GM19099 (cell line): ENCODE results near the gene TAGAP.
A peak's percentile ranks its signal among the peaks of the same experiment; 100 is the strongest.

ENCODE experiments used
- POLR2A ChIP-seq: IDR thresholded peaks from 3 replicates; pipeline ENCODE4 v1.6.1; 2011; ENCODE audit warnings: low read depth; ENCODE audit not compliant: insufficient read length; ENCODE audit errors: extremely low read depth

The TAGAP gene

GRCh38 chr6:159013229-159013628, 31.6 kb downstream of the TAGAP start:
- no peak for TF ChIP-seq POLR2A

GRCh38 chr6:159012201-159012600, 32.6 kb downstream of the TAGAP start:
- TF ChIP-seq POLR2A = no peak

GRCh38 chr6:159008656-159009288, 36.0 kb downstream of the TAGAP start:
- no peak for TF ChIP-seq POLR2A

- no peak for TF ChIP-seq POLR2A
Observed at GRCh38 chr6:159007510-159007909, 37.3 kb downstream of the TAGAP start.

DNA sequence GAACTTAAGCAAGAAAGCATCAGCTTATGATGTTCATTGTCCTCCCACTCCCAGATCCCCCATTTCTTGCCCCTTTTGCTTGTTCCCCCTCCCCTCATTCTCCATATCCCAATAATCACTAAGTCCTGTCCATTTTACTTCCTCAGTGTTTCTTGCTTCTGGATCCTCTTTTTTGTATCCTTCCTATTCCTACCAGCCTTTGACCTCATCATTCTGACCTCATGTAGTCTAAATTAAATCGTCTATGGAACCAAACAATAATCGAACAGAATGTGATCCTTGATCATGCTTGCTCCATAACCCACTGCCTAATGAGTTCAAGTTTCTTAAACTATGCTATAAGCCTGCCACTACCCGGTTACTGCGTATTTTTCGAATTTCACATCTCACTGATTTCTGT, 39.4 kb downstream of the TAGAP start:
- no peak for TF ChIP-seq POLR2A

GRCh38 chr6:159004592-159004991, 40.2 kb downstream of the TAGAP start:
- TF ChIP-seq POLR2A = no peak

DNA sequence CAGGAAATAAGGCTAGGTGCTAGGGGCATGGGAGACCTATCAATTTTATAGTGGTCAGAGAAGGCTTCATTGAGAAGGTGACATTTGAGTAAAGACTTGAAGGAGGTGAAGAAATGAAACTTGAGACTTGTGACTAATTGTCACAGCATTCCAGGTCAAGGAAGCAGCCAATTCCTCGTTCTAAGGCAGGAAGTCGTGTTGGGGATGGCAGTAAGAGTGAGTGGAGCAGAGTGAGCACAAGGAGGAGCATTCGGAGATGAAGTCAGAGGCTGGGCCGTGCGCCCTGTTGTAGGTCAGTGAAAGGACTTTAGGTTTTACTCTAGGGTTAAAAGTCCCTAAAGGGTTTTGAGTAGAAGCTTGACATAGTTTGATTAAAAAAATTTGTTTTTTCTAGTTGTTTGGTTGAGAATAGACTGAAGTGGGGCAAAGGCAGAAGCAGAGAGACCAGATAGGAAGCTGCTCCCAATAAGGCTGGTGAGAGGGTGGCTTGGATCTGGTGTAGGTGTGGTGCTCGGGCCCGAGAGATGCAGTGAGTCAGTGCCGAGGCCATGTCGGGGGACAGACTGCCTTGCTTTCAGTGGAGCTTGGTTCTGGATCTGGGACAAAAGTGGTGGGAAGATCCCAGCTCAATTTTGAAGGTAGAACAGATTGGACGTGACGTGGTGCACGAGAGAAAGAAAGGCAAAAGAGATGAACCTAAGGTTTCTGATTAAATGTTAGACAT, 42.2 kb downstream of the TAGAP start:
- TF ChIP-seq POLR2A = no peak

DNA sequence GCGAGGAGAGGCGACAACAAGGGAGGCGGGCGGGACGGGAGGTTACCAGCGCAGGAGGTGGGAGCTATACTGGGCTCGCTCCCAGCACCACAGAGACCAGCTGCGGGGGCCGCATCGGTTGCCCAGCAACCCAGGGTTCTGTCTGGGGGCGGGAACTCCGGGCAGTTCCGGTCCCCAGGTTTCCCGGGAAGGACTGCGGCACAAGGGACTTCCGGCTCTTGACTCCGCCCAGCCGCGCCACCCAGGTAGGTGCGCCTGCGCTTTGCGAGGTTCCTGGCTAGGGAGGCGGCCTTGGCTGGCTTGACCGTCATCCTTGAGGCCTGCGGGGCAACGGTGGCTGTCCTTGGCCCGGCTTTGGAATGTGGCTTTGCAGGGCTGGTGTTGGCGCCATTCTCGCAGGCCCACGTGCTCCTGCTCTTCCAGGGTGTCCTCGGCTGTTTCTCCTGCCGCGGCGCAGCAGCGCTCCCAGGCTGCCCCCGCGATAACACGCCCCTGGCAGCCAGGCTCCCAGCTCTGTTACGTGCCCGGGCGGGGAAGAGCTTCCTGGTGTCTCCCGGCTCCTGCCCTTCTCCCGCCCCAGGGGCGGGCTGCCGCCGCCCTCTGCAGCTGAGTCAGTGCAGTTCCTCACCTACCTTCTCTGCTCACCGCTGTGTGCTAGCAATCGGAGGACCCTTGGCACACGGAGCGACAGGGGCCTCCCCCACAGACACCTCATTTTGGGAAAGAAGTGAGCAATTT, 45.0 kb downstream of the TAGAP start, which contains the start of gene RSPH3:
Gene RSPH3 (minus strand): TSS at position 537 of the 738 bp plus-strand sequence. CDS start 652 bp downstream, outside the sequence.
- peak; percentile 96 for TF ChIP-seq POLR2A

GRCh38 chr6:158999154-158999665, 45.6 kb downstream of the TAGAP start:
- no peak for TF ChIP-seq POLR2A

DNA sequence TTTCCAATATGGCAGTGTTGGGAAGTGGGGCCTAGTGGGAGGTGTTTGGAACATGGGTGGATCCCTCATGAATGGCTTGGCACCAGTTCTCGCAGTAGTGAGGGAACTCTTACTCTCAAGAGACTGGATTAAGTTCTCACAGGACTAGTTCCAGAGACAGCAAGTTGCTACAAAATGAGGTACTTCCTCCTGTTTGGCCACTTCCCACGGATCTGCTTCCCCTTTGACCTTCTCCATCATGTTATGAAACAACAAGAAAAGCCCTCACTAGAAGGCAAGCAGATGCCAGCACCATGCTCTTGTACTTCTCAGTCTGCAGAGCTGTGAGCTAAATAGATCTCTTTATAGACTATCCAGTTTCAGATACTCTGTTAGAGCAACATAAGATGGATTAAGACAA, 47.9 kb downstream of the TAGAP start:
- no peak for TF ChIP-seq POLR2A

GRCh38 chr6:158993639-158994038, 51.2 kb downstream of the TAGAP start:
- TF ChIP-seq POLR2A = no peak

DNA sequence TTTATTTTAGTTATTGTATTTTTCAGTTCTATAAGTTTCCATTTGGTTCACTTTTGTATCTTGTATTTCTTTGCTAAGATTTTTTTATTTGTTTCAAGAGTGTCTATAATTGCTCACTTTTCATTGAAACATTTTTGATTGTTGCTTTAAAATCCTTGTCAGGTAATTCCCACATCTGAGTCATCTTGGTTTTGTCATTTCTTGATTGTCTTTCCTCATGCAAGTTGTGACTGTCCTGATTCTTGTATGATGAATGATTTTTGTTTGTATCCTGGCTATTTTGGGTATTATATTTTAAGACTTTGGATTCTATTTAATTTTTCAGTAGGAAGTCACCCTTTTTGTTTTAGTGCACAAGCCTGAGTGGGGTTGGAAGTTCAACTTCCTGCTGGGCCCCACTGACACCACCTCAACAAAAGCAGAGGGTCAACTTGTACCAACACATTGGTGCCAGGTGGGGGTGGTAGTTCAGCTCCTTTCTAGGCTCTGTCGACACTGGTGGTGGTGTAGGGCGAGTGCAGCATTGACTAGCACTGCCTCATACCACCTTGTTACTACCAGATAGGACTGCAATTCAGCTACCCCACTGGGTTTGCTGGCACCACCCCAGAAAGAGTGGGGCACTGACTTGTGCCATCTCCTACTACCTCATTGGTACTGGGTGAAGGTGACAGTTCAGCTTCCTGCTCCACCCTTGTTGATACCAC, 53.6 kb downstream of the TAGAP start:
- TF ChIP-seq POLR2A = no peak

DNA sequence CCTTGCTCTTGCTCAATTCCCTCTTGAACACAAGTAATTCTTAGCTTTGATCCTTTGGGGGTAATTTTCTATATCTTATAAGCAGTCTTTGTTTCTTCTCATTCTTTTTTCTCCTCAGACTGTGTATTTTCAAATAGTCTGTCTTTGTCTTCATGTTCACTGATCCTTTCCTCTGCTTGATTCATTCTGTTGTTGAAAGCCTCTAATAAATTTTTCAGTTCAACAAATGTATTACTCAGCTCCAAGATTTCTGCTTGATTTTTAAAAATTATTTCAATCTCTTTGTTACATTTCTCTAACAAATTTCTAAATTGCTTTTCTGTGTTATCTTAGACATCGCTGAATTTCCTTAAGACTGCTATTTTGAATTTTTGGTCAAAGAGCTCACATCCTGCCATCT, 56.3 kb downstream of the TAGAP start:
- TF ChIP-seq POLR2A = no peak

- no peak for TF ChIP-seq POLR2A
Observed at GRCh38 chr6:158987657-158988056, 57.1 kb downstream of the TAGAP start.
